Right lobe of liver (tissue), 6 donors: ENCODE measurements around the gene C17orf114.

Experiments
- ATAC-seq, 4 donors: fragments of 200-7000 bp; cut with Tn5 transposase; one replicate each; pipeline ENCODE4 v1.9.1; 2020; ENCODE audit warnings: mild to moderate bottlenecking in 4 of 4, moderate library complexity in 4 of 4
- DNase-seq, 3 donors: peaks; one replicate each; pipeline ENCODE4 v3.0.0-alpha.2; 2020
- H3K27ac ChIP-seq, 3 donors: fragments of 200-600 bp; one replicate each; pipeline ENCODE4 v1.8.0; 2022
- H3K27me3 ChIP-seq, 2 donors: fragments of 200-600 bp; one replicate each; pipeline ENCODE4 v1.8.0; 2022
- H3K36me3 ChIP-seq, 4 donors: fragments of 200-600 bp; sonication (generic) in 1 of 4; one replicate each; pipeline versions ENCODE4 v1.5.1 to v1.8.0; 2017 to 2022; ENCODE audit warnings: control low read depth in 1 of 4
- H3K4me1 ChIP-seq, 4 donors: fragments of 200-600 bp; sonication (generic) in 1 of 4; one replicate each; pipeline versions ENCODE4 v1.5.1 to v1.8.0; 2017 to 2022; ENCODE audit warnings: control low read depth in 1 of 4
- H3K4me3 ChIP-seq, 3 donors: fragments of 200-600 bp; one replicate each; pipeline ENCODE4 v1.8.0; 2022
- H3K9me3 ChIP-seq, 4 donors: fragments of 200-600 bp; sonication (generic) in 1 of 4; one replicate each; pipeline versions ENCODE4 v1.5.1 to v1.8.0; 2017 to 2022; ENCODE audit warnings: control low read depth in 1 of 4
- CTCF ChIP-seq, 4 donors: fragments of 200-600 bp in 3 of 4; fragments of 450-650 bp in 1 of 4; IDR thresholded peaks; one replicate each; pipeline versions ENCODE4 v1.5.1 to v1.8.0; 2016 to 2022; ENCODE audit warnings: antibody characterized with exemption in 4 of 4, mild to moderate bottlenecking in 2 of 4
- POLR2A ChIP-seq: fragments of 450-650 bp; IDR thresholded peaks from one replicate; pipeline ENCODE4 v1.6.1; 2017; ENCODE audit warnings: antibody characterized with exemption, mild to moderate bottlenecking
- WGBS: methylation state at CpG from one replicate; pipeline ENCODE4 v1.1.6; 2018; ENCODE audit warnings: low coverage, low lambda C conversion rate; ENCODE audit not compliant: insufficient coverage; ENCODE audit errors: missing lambda C conversion rate; 5-methylcytosine and 5-hydroxymethylcytosine counted together
- intact Hi-C, 2 donors: fragments of 100-400 bp; cut with DNase I; formaldehyde crosslinking; loops; one replicate each; pipeline versions ENCODE4 v1.11.2 to v1.14.1; 2022
- donor health status: DM: no; HTN: yes; CAD: no.
- donor health status: DM: no; HTN: no; CAD: no.
- donor health status: DM: no; HTN: no; CAD: no.
- donor health status: DM: no; HTN: yes; CAD: no.
- donor health status: DM: no; HTN: yes; CAD: no.

C17orf114 gene

GRCh38 chr17:4788807-4789700, 13.1 kb downstream of the C17orf114 start, which contains the start of gene GLTPD2:
GLTPD2 (plus strand) TSS chr17:4788964; CDS start chr17:4789012, 48 bp downstream.
- ATAC-seq (peak; percentile 40 to 63 (median 57)), DNase-seq (peak; percentile 76 to 79 (median 76))
- H3K36me3 ChIP-seq = no peaks in the 10 kb centered on the region
- WGBS = 8% methylated on average over 7 of the region's 62 CpGs
- peak within 1 kb of the TSS; percentile 68 to 84 (median 83) for H3K4me3 ChIP-seq
- no peaks in the 10 kb centered on the region for H3K9me3 ChIP-seq
- intact Hi-C loops = loop anchor here (5.0 to 10.0 kb wide), 2 partner anchors 54 to 98 kb away; partner anchors contain the start of genes CXCL16 (in 2 of the 2), MED11 (in 2 of the 2) and ZMYND15 (in 2 of the 2)
- peak; percentile 74 for TF ChIP-seq POLR2A
- peak in 2 of 4 donors; percentile 9 to 16 for TF ChIP-seq CTCF (IDR thresholded peaks at IDR 0.05)
- no peaks in the 10 kb centered on the region for H3K27me3 ChIP-seq
- peak within 1 kb of the TSS; percentile 84 to 96 (median 92) for H3K27ac ChIP-seq
- H3K4me1 ChIP-seq = peaks cover 0 to 25% (median 5%) of the 10 kb centered on the region in 4 donors

DNA sequence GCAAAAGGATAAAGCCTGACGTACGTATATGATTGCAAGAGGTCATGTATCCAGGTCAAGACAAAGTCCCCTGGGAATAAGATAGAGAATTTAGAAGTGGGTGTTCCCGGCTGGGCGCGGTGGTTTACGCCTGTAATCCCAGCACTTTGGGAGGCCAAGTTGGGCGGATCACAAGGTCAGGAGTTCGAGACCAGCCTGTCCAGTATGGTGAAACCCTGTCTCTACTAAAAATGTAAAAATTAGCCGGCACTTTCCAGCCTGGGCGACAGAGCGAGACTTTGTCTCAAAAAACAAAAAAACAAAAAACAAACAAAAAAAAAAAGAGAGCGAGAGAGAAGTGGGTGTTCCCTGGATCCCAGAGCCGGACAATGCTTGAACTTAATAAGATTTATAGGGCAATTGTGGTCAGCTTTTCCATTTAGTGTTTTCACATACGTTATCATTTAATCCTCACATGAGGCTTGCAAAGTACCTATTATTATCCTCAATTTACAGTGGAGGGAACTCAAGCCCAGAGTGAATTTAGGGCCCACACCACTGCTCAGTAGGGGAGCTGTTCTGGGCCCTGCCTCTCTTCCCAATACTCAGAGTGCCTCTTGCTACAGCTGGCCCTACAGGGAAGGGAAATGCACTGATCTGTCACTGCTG, 13.8 kb downstream of the C17orf114 start:
- 18% methylated on average over 14 of the region's 14 CpGs for WGBS
- TF ChIP-seq POLR2A (no peak), CTCF (IDR thresholded peaks at IDR 0.05) (peak in 1 of 4 donors; percentile 5)
- peak in 1 of 4 donors; percentile 0 for ATAC-seq
- H3K4me3 ChIP-seq = peak overlapping the region; percentile 68 to 84 (median 83)
- peak overlapping the region; percentile 84 to 96 (median 92) for H3K27ac ChIP-seq
- H3K27me3 ChIP-seq = no peaks in the 10 kb centered on the region
- H3K36me3 ChIP-seq = no peaks in the 10 kb centered on the region
- H3K9me3 ChIP-seq = no peaks in the 10 kb centered on the region
- DNase-seq = no peak
- intact Hi-C loops = loop anchor here (5.0 to 10.0 kb wide), 2 partner anchors 53 to 99 kb away; partner anchors contain the start of genes CXCL16 (in 2 of the 2), MED11 (in 2 of the 2) and ZMYND15 (in 2 of the 2)
- peaks cover 0 to 25% (median 5%) of the 10 kb centered on the region in 4 donors for H3K4me1 ChIP-seq

DNA sequence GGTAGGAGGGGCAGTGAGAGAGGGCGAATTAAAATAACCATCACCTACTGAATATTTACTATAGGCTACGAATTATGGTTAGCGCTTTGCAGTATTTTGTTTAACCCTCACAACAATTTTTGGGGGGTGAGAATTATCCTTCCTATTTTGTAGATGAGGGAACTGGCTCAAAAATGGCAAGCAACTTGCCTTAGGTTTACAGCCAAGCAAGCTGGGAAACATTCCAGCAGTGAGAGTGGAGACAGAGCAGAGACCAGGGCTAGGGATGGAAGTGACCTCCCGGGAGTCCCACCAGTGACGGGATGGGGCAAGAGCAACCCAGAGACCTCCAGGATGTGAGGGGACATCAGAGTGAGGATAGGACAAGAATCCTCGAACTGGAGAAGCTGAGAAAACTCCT, 15.6 kb downstream of the C17orf114 start:
- no peak for ATAC-seq
- Histone ChIP-seq H3K36me3 (no peaks in the 10 kb centered on the region), H3K9me3 (no peaks in the 10 kb centered on the region), H3K4me3 (peak overlapping the region in 1 of 3 donors; percentile 18), H3K27ac (peak overlapping the region; percentile 84 to 96 (median 92)), H3K27me3 (no peaks in the 10 kb centered on the region), H3K4me1 (peaks cover 0 to 25% (median 5%) of the 10 kb centered on the region in 4 donors)
- intact Hi-C loops = loop anchor here (5.0 to 10.0 kb wide), 2 partner anchors 52 to 101 kb away; partner anchors contain the start of genes CXCL16 (in 2 of the 2), MED11 (in 2 of the 2) and ZMYND15 (in 2 of the 2)
- 50% methylated on average over 6 of the region's 6 CpGs for WGBS
- DNase-seq = no peak
- no peak for TF ChIP-seq POLR2A
- TF ChIP-seq CTCF (IDR thresholded peaks at IDR 0.05) = no peak

- DNase-seq = peak in 2 of 3 donors; percentile 55 to 66
- peaks cover 0 to 25% (median 5%) of the 10 kb centered on the region in 4 donors for H3K4me1 ChIP-seq
- TF ChIP-seq CTCF (IDR thresholded peaks at IDR 0.05) = no peak
- no peak for TF ChIP-seq POLR2A
- peak within 1 kb of the TSS; percentile 84 to 96 (median 92) for H3K27ac ChIP-seq
- 43% methylated on average over 5 of the region's 24 CpGs for WGBS
- peak within 1 kb of the TSS in 2 of 3 donors; percentile 10 to 18 for H3K4me3 ChIP-seq
- no peaks in the 10 kb centered on the region for H3K36me3 ChIP-seq
- H3K9me3 ChIP-seq = no peaks in the 10 kb centered on the region
- ATAC-seq = peak in 1 of 4 donors; percentile 5
- intact Hi-C loops = loop anchor here (5.0 to 10.0 kb wide), 2 partner anchors 51 to 101 kb away; partner anchors contain the start of genes CXCL16 (in 2 of the 2), MED11 (in 2 of the 2) and ZMYND15 (in 2 of the 2)
- H3K27me3 ChIP-seq = no peaks in the 10 kb centered on the region
These were observed 16.0 kb downstream of the C17orf114 start, which contains the start of gene VMO1 for GRCh38 chr17:4786106-4786511. VMO1 (minus strand) TSS chr17:4786364; CDS start chr17:4786352, 12 bp downstream.
